ENCODE results near the gene CHRNA10.

- TF ChIP-seq CTCF (IDR thresholded peaks at IDR 0.05; ENCODE audit: low read depth, low read length) (no peak), EZH2phosphoT487 (IDR thresholded peaks at IDR 0.05; ENCODE audit: low read depth) (no peak)
Observed at GRCh38 chr11:3659595-3660515, 11.3 kb downstream of the CHRNA10 start.
